DMS53 (cell line): ENCODE results near the gene MARF1.
"Not testable (repeated sequence)": the region's sequence is repeated elsewhere in the genome, so short reads cannot be mapped to it uniquely, and the experiment has no call there.

Experiments used
- DNase-seq: peaks from one replicate; lab custom pipeline; 2025; lab: John Stamatoyannopoulos, UW

MARF1 gene

GRCh38 chr16:15573274-15573895 is 69.6 kb downstream of the MARF1 start:
- DNase-seq, result no peak

DNA sequence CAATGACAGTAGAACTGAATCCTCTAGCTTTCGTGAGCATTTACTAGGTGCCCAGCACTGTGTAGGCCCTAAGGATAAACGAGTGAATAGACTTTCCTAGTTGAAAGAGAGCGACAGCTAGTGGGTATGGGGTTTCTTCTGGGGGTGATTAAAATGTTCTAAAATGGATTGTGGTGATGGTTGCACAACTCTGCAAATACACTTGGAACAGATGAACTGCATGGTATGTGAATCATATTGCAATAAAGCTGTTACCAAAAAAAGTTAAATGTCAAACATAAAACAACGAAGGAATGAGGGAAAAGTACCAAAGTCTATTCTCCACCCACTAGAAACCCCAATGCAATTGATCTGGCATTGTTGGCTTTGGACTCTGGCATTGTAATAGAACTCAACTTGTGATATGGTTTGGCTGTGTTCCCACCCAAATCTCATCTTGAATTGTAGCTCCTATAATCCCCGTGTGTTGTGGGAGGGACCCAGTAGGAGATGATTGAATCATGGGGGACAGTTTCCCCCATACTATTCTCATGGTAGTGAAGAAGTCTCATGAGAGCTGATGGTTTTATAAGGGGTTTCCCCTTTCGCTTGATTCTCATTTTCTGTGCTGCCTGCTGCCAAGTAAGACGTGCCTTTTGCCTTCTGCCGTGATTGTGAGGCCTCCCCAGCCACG is 70.5 kb downstream of the MARF1 start:
- no peak for DNase-seq

- no peak for DNase-seq
Observed at GRCh38 chr16:15571557-15571956, 71.4 kb downstream of the MARF1 start.

DNA sequence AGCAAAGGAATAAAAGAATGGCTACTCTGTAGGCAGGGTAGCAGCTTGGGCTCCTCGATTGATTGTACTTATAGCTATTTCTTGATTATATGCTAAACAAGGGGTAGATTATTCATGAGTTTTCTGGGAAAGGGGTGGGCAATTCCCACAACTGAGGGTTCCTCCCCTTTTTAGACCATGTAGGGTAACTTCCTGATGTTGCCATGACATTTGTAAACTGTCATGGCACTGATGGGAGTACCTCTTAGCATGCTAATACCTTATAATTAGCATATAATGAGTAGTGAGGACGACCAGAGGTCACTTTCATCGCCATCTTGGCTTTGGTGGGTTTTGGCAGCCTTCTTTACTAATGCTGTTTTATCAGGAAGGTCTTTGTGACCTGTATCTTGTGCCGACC is 72.3 kb downstream of the MARF1 start:
- DNase-seq, result not testable (repeated sequence)

- no peak for DNase-seq
Observed at GRCh38 chr16:15567823-15568222, 75.1 kb downstream of the MARF1 start.

DNA sequence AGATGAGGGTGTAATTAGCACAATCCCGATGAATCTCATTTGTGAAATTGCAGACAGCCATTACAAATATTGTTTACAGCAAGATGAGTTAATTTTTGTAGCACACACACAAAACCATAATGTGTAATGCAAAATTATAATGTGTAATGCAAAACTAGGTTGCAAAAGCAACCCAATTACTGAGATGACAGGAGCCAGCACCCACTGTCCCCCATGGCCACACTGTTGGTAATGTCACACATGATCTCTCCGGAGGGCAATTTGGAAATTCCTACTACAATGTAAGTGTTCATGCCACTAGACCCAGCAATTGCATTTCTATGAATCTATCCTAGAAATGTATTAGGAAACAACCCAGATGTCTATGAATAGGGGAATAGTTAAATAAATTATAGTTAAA is 76.9 kb downstream of the MARF1 start:
- no peak for DNase-seq

DNA sequence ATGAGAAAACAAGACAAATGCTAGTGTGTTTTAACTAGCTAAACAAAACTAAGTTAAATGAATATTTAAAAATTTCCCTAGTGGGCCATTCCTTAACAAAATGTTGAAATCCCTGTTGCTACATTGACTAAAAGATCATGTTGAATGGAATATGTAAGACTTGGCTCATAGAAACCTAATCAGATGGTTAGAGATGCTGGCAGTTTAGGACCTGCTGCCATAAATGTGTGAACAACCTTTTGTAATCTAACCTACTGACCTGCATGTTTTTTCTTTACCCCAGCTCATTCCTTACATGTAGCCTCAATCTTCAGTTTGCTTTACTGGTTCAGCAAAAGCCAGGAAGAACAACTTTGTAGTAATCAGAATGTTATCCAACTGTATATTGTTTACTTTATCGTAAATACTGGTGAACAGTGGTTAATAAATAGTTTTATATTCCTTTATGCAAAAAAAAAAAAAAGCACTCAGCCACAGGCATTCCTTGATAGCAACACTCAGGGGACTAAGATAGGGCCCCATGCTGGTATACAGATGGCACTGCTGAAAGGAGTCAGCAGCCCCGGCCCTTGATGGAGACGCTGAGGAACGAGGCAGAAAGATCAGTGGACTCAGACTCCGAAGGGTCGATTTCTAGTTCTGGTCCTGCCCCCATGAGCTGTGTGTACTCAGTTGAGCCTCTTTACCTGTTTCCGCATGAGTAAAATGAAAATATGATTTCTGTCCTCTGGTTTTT is 78.2 kb downstream of the MARF1 start:
- DNase-seq, result no peak

DNA sequence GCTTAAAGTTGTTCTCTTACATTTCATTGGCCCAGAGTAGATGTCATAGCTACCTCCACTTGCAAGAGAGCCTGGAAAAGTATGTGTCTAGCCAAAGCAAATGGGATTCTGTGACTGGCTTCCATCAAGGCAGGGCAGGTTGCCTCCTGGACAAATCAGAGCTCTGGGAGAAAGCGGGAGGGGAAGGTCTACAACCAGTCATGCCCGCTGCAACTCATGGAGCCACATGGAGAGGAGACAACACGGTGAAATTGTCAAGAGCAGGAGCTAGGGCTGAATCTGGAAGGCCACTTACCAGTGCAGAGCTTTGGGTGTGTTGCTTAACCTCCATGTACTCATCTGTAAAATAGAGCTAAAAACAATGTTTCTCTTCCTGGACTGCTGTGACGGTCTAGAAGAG is 83.8 kb downstream of the MARF1 start:
- DNase-seq, result no peak

- no peak for DNase-seq
Observed at GRCh38 chr16:15557258-15557657, 85.7 kb downstream of the MARF1 start.

DNA sequence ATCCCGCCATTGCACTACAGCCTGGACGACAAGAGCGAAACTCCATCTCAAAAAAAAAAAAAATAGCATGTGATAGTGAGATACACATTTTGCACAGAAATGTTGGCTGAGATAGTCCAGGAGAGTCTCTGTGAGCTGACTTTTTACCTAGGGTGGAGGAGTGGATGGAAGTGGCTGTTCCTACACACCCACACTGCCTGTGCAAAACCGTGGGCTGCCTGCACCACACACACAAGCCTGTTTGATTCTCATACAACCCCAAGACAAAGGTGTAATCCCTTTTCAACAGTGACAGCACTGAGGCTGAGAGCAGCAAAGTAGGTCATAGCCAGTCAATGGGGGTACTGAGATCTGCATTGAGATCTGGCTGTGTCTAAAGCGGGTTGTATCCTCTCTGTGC is 86.8 kb downstream of the MARF1 start:
- DNase-seq, result no peak

DNA sequence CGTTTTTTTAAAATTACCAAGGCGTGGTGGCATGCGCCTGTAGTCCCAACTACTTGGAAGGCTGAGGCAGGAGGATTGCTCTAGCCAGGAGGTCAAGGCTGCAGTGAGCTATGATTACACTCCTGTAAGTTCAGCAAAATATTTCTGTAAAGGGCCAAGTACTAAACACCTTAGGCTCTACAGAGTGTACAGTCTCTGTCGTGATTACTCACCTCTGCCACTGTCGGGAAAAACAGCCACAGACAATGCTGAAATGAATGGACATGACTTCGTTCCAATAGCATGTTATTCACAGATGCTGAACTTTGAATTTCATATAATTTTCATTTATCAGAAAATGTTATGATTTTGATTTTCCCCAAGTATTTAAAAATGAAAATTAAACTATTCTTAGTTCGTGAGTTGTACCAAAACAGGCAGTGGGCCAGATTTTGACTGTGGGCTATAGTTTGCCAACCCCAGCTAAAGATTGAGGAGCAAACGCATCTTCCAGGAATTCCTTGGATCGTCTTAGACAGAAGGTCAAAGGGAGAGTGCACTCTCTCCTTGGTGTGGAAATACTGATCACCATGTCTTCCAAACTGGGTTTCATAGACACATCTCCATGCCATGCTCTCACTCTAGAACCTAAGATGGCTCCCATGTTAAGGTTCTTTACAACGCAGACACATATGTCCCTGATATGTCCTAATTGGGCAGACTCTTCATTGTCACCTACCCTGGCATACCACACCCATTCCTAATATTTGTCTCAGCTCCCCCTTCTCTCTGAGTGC is 89.5 kb downstream of the MARF1 start:
- DNase-seq, result no peak

DNA sequence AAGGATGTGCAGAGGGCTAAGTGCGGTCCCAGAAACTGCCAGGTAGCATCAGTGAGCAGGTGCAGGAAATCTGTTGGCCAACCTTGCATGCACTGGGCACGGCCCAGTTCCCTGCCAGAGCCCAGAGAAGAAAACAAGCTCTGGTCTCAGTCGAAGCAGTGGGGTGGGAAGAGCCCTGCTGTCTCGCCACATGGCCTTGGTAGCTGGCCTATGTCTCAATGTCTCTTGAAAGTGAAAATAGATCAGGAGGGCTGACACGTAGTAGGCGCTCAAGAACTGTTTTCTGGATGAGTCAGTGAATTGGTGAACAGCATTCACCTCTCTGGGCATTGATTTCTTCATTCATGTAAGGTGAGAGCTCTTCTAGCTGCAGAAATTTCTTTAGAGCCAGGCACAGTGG is 90.4 kb downstream of the MARF1 start:
- no peak for DNase-seq

- no peak for DNase-seq
Observed at GRCh38 chr16:15548482-15548891, 94.5 kb downstream of the MARF1 start.

GRCh38 chr16:15547768-15548096 is 95.2 kb downstream of the MARF1 start:
- no peak for DNase-seq

DNA sequence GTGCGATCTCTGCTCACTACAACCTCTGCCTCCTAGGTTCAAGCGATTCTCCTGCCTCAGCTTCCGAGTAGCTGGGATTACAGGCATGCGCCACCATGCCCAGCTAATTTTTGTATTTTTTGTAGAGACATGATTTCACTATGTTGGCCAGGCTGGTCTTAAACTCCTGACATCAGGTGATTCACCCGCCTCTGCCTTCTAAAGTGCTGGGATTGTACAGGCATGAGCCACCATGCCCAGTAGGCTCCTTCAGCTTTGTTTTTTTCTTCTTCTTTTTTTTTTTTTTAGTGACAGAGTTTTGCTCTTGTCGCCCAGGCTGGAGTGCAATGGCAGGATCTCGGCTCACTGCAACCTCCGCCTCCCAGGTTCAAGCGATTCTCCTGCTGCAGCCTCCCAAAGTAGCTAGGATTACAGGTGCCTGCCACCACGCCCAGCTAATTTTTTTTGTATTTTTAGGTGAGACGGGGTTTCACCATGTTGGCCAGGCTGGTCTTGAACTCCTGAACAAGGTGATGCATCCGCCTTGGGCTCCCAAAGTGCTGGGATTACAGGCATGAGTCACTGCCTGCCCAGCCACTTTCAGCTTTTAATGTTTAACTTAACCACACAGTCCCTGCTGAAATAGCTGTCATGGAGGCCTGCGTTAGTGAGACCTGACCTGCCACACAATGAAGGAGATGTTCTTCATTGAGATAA is 95.7 kb downstream of the MARF1 start:
- peak; percentile 15 for DNase-seq

- no peak for DNase-seq
Observed at GRCh38 chr16:15545544-15545943, 97.4 kb downstream of the MARF1 start.

DNA sequence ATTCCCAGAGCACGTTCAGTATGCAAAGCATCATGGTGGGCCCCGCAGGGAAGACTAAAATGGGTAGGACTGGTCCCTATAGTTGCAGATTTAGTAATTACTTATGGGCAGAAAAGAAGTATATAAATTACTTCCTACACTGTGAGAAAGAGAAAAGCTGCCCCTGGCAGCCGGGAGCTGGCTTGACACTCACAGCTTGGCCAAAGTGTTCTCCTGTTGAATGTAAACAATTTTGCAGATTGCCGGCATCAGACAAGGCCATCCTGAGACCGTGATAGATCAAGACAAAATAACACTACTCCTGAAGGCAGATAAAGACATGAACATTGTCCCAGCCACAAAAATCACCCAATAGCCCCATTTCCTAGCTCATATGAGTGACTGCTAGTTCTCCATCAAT is 98.5 kb downstream of the MARF1 start:
- no peak for DNase-seq
